Right lobe of liver (tissue), 4 donors: ENCODE measurements around the gene FMNL1.

Source experiments
- POLR2A ChIP-seq: fragments of 450-650 bp; IDR thresholded peaks from one replicate; pipeline ENCODE4 v1.6.1; 2017; ENCODE audit warnings: antibody characterized with exemption, mild to moderate bottlenecking
- TF ChIP-seq, protein P1 (sequence below), 4 donors: fragments of 200-600 bp in 3 of 4; fragments of 450-650 bp in 1 of 4; IDR thresholded peaks; one replicate each; pipeline versions ENCODE4 v1.5.1 to v1.8.0; 2016 to 2022; ENCODE audit warnings: antibody characterized with exemption in 4 of 4, mild to moderate bottlenecking in 2 of 4
- donor health status: DM: no; HTN: no; CAD: no.
- donor health status: DM: no; HTN: no; CAD: no.
- donor health status: DM: no; HTN: yes; CAD: no.

DNA sequence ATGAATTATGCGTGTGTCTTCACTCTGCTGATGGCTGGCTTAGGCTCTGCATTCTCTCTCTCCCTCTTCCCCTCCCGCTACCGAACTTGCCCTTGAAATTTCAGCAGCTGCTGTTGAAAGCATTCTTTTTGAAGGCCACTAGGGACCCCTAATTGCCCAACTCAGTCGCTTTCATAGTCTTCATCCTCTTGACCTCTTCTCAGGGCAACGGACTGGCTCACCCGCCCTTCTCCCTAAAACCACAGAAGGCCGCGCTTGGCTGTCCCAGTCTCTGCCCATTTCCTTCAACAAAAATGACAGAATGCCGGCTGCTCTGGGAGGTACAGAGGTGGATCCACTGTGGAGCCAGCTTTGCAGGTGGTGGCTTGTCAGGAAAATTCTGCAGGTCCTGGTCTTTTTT lies 21.0 kb upstream of the FMNL1 start:
- TF ChIP-seq, protein P1, sequence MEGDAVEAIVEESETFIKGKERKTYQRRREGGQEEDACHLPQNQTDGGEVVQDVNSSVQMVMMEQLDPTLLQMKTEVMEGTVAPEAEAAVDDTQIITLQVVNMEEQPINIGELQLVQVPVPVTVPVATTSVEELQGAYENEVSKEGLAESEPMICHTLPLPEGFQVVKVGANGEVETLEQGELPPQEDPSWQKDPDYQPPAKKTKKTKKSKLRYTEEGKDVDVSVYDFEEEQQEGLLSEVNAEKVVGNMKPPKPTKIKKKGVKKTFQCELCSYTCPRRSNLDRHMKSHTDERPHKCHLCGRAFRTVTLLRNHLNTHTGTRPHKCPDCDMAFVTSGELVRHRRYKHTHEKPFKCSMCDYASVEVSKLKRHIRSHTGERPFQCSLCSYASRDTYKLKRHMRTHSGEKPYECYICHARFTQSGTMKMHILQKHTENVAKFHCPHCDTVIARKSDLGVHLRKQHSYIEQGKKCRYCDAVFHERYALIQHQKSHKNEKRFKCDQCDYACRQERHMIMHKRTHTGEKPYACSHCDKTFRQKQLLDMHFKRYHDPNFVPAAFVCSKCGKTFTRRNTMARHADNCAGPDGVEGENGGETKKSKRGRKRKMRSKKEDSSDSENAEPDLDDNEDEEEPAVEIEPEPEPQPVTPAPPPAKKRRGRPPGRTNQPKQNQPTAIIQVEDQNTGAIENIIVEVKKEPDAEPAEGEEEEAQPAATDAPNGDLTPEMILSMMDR (IDR thresholded peaks at IDR 0.05) = no peak
- TF ChIP-seq POLR2A = no peak
